Astrocyte of the cerebellum (primary cell): ENCODE measurements around the gene ALDH1L2.
"Not testable (repeated sequence)": the region's sequence is repeated elsewhere in the genome, so short reads cannot be mapped to it uniquely, and the experiment has no call there.

Experiments
- DNase-seq: peaks from one replicate; pipeline ENCODE4 v3.0.0-alpha.2; 2011; ENCODE audit warnings: low read depth
- H3K4me3 ChIP-seq: 2 replicates; pipeline ENCODE4 v1.5.1; 2011; ENCODE audit warnings: mild to moderate bottlenecking, low read depth, low read length, moderate library complexity
- in situ Hi-C: cut with HindIII; loops from 2 replicates; pipeline ENCODE4 v1.10.0; 2017; ENCODE audit warnings: low sequenced_read_pairs
- TF ChIP-seq, protein P1 (sequence below): IDR thresholded peaks from 2 replicates; pipeline ENCODE4 v1.5.1; 2012; ENCODE audit warnings: low read length, low read depth, moderate library complexity, mild to moderate bottlenecking; ENCODE audit errors: missing control alignments

The ALDH1L2 gene

GRCh38 chr12:105100207-105100985 is 16.1 kb upstream of the ALDH1L2 start:
- in situ Hi-C loops = no loop called here
- TF ChIP-seq, protein P1, sequence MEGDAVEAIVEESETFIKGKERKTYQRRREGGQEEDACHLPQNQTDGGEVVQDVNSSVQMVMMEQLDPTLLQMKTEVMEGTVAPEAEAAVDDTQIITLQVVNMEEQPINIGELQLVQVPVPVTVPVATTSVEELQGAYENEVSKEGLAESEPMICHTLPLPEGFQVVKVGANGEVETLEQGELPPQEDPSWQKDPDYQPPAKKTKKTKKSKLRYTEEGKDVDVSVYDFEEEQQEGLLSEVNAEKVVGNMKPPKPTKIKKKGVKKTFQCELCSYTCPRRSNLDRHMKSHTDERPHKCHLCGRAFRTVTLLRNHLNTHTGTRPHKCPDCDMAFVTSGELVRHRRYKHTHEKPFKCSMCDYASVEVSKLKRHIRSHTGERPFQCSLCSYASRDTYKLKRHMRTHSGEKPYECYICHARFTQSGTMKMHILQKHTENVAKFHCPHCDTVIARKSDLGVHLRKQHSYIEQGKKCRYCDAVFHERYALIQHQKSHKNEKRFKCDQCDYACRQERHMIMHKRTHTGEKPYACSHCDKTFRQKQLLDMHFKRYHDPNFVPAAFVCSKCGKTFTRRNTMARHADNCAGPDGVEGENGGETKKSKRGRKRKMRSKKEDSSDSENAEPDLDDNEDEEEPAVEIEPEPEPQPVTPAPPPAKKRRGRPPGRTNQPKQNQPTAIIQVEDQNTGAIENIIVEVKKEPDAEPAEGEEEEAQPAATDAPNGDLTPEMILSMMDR = no peak
- no peak overlapping the region for H3K4me3 ChIP-seq
- no peak for DNase-seq

DNA sequence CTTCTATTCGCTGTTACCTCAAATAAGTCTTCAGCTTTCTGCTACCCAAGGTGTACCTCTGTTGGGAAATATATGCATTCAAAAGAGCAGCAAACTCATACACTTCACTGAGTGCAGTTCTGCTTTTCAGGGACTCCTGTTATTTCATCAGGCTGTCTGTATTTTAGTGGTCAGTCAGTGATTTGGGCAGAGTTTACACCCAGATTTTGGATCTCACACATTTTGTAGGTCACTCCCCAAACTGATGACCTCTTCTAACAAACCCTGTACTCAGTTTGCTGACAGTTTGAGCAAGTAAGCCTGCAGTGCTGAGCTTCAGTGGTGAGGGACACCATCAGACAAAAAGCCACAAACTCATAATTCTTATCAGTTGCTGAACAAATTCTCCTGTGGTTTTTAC is 15.1 kb upstream of the ALDH1L2 start:
- in situ Hi-C loops = no loop called here
- TF ChIP-seq, protein P1 = no peak
- DNase-seq = no peak

DNA sequence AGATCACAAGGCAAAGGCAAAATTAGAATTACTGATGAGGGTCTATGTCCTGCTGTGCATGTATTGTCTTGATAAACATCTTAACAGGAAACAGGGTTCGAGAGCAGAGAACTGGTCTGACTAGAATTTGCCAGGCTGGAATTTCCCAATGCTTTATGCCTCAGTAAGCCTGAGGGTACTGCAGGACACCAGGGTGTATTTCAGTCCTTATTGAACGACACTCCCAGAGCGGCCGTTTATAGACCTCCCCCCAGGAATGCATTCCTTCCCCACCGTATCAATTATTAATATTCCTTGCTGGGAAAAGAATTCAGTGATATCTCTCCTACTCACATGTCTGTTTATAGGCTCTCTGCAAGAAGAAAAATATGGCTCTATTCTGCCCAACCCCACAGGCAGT is 11.1 kb upstream of the ALDH1L2 start:
- H3K4me3 ChIP-seq, DNase-seq, in situ Hi-C loops: not testable (repeated sequence)

More for the DNA sequence above, 15.1 kb upstream of the ALDH1L2 start:
- no peak overlapping the region for H3K4me3 ChIP-seq

DNA sequence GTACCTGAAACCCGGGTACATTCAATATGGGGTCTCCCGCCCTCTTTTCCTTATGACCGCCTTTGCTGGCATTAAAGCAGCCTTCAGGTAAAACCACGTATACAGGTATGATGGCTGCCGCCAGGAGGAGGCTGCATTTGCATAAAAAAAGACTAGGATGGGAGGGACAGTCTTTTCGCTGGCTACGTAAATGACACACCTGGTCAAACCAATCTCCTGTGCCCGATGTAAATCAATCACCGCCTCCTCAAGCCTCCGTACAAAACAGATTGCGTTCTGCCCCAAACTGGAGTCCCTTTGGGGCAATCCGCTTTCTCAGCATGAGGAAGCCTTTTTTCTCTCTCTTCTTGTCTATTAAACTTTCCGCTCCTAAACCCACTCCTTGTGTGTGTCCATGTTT is 8.1 kb upstream of the ALDH1L2 start:
- H3K4me3 ChIP-seq = no peak overlapping the region
- DNase-seq = no peak
- TF ChIP-seq, protein P1 = no peak
- in situ Hi-C loops = no loop called here

- no peak overlapping the region for H3K4me3 ChIP-seq
- TF ChIP-seq, protein P1 = no peak
- DNase-seq = no peak
- in situ Hi-C loops = no loop called here
Observed at GRCh38 chr12:105091476-105092206, 7.4 kb upstream of the ALDH1L2 start.

GRCh38 chr12:105090361-105090760 is 6.1 kb upstream of the ALDH1L2 start:
- in situ Hi-C loops = no loop called here
- no peak for DNase-seq

DNA sequence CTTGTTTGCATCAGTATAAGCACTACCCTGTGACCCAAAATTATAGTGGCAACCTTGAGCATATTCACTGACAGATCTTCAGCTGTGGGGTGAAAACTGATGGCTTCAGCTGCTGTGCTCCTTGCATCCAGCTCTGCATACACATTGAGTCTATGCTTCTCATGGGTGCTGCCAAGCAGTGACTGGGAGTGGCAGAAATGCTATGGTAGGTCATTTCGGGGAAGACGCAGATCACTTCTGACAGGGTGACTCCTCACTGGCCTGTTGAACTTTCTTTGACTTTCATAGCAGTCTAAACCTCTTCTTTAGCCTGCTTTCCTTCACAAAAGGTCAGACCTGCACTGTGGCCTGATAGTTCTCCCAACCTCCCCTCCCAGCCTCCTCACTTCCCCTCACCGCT is 5.6 kb upstream of the ALDH1L2 start:
- in situ Hi-C loops = no loop called here
- H3K4me3 ChIP-seq = no peak overlapping the region
- no peak for DNase-seq
- TF ChIP-seq, protein P1 = no peak

More at GRCh38 chr12:105090361-105090760, 6.1 kb upstream of the ALDH1L2 start:
- no peak overlapping the region for H3K4me3 ChIP-seq
- TF ChIP-seq, protein P1 = no peak
